Glomerular endothelial cell (primary cell): ENCODE results near the gene GRHL1. TPM values are rescaled to one million over a fixed set of nuclear protein-coding genes. Genes with fewer than 3 reads are reported as not detected.
"Not testable (repeated sequence)": the region's sequence is repeated elsewhere in the genome, so short reads cannot be mapped to it uniquely, and the experiment has no call there.

Source experiments
- DNase-seq: peaks from one replicate; pipeline ENCODE4 v3.0.0-alpha.2; 2011; ENCODE audit warnings: low read depth, low spot score; ENCODE audit errors: extremely low read depth
- total RNA-seq: library from RNA; depleted of rRNA; stranded (reverse); fragments of >200 nt; gene quantifications from 2 replicates; pipeline ENCODE4 v1.2.3, GENCODE V29; 2015

Gene GRHL1
- total RNA-seq, 1 donor from 2014 or later = 0.82 TPM

GRCh38 chr2:10019602-10020400 lies 68.3 kb downstream of the GRHL1 start:
- no peak for DNase-seq

GRCh38 chr2:10022041-10022421 lies 70.5 kb downstream of the GRHL1 start:
- no peak for DNase-seq

GRCh38 chr2:10022445-10022844 lies 71.0 kb downstream of the GRHL1 start:
- no peak for DNase-seq

GRCh38 chr2:10022966-10023662 lies 71.6 kb downstream of the GRHL1 start:
- no peak for DNase-seq

- no peak for DNase-seq
Measured at GRCh38 chr2:10026940-10027569, 75.6 kb downstream of the GRHL1 start.

- DNase-seq = no peak
Measured at GRCh38 chr2:10027660-10028330, 76.3 kb downstream of the GRHL1 start.

GRCh38 chr2:10028407-10028987 lies 77.0 kb downstream of the GRHL1 start:
- DNase-seq = no peak

GRCh38 chr2:10028988-10029874 lies 77.7 kb downstream of the GRHL1 start:
- DNase-seq = no peak

- no peak for DNase-seq
Measured at GRCh38 chr2:10029875-10030223, 78.4 kb downstream of the GRHL1 start.

GRCh38 chr2:10030311-10030736 lies 78.8 kb downstream of the GRHL1 start:
- DNase-seq = no peak

- not testable (repeated sequence) for DNase-seq
Measured at GRCh38 chr2:10030798-10031197, 79.3 kb downstream of the GRHL1 start.

GRCh38 chr2:10031886-10032745 lies 80.6 kb downstream of the GRHL1 start:
- DNase-seq = no peak

- DNase-seq = no peak
Measured at GRCh38 chr2:10032746-10033105, 81.2 kb downstream of the GRHL1 start.

GRCh38 chr2:10033251-10034006 lies 81.9 kb downstream of the GRHL1 start:
- DNase-seq = no peak

GRCh38 chr2:10034333-10035052 lies 83.0 kb downstream of the GRHL1 start:
- no peak for DNase-seq

- DNase-seq = no peak
Measured at GRCh38 chr2:10035053-10035422, 83.5 kb downstream of the GRHL1 start.

- no peak for DNase-seq
Measured at GRCh38 chr2:10035633-10036032, 84.1 kb downstream of the GRHL1 start.
